Left lung (tissue), 10 donors: Measurements from ENCODE around the gene HECTD4. TPM values are rescaled to one million over a fixed set of nuclear protein-coding genes. Genes with fewer than 3 reads are reported as not detected.
"Not testable (repeated sequence)": the region's sequence is repeated elsewhere in the genome, so short reads cannot be mapped to it uniquely, and the experiment has no call there.

Experiments used
- ATAC-seq: fragments of 200-7000 bp; cut with Tn5 transposase; one replicate; pipeline ENCODE4 v1.9.1; 2020; ENCODE audit warnings: moderate library complexity
- DNase-seq, 4 donors: peaks; one replicate each; pipeline ENCODE4 v3.0.0-alpha.2; 2013 to 2020
- H3K27ac ChIP-seq, 2 donors: fragments of 200-600 bp; sonication (generic) in 1 of 2; one replicate each; pipeline versions ENCODE4 v1.5.0 to v1.8.0; 2020 to 2021
- H3K27me3 ChIP-seq, 2 donors: fragments of 200-600 bp; sonication (generic) in 1 of 2; one replicate each; pipeline versions ENCODE4 v1.5.0 to v1.8.0; 2020 to 2021
- H3K36me3 ChIP-seq, 2 donors: fragments of 200-600 bp; sonication (generic) in 1 of 2; one replicate each; pipeline versions ENCODE4 v1.5.0 to v1.8.0; 2020 to 2021
- H3K4me1 ChIP-seq, 2 donors: fragments of 200-600 bp; one replicate each; pipeline ENCODE4 v1.8.0; 2021
- H3K4me3 ChIP-seq, 2 donors: fragments of 200-600 bp; sonication (generic) in 1 of 2; one replicate each; pipeline versions ENCODE4 v1.5.0 to v1.8.0; 2020 to 2021; ENCODE audit warnings: mild to moderate bottlenecking in 1 of 2
- H3K9me3 ChIP-seq, 2 donors: fragments of 200-600 bp; sonication (generic) in 1 of 2; one replicate each; pipeline versions ENCODE4 v1.5.0 to v1.8.0; 2020 to 2021
- CTCF ChIP-seq, 2 donors: fragments of 200-600 bp; sonication (generic) in 1 of 2; IDR thresholded peaks; one replicate each; pipeline versions ENCODE4 v1.5.0 to v1.8.0; 2021; ENCODE audit warnings: antibody characterized with exemption in 2 of 2
- intact Hi-C, 2 donors: fragments of 100-400 bp; cut with DNase I; formaldehyde crosslinking; loops; one replicate each; pipeline versions ENCODE4 v1.11.2 to v1.14.2; 2022
- polyA plus RNA-seq, 6 donors: library from polyadenylated mRNA; unstranded; fragments of 120-200 nt; gene quantifications; one replicate each; pipeline ENCODE4 v1.2.1, GENCODE V29; 2013; ENCODE audit not compliant: insufficient read length in 6 of 6
- total RNA-seq, 2 donors: library from RNA; stranded (reverse); fragmentation: NEBNext Ultra II Directional; extraction: Animal tissue kit (Norgen Biotek cat#: 25700); gene quantifications; one replicate each; pipeline ENCODE4 v1.2.1, GENCODE V29; 2021
- donor health status: DM: no; HTN: yes; CAD: no.
- donor health status: DM: no; HTN: no; CAD: no.

HECTD4 gene
- total and polyA plus RNA-seq, 8 donors: 41.3 to 78.6 (median 64.9) TPM

- no peak for TF ChIP-seq CTCF (IDR thresholded peaks at IDR 0.05)
- DNase-seq (no peak), ATAC-seq (no peak)
- Histone ChIP-seq H3K4me3 (no peak overlapping the region), H3K9me3 (no peaks in the 10 kb centered on the region), H3K36me3 (no peaks in the 10 kb centered on the region), H3K27ac (no peak overlapping the region), H3K27me3 (no peaks in the 10 kb centered on the region), H3K4me1 (peaks cover 0 to 7% of the 10 kb centered on the region in 2 donors)
- intact Hi-C loops: no loop called here
These were observed 28.8 kb downstream of the HECTD4 start for GRCh38 chr12:112353393-112353792.

GRCh38 chr12:112352921-112353320 lies 29.3 kb downstream of the HECTD4 start:
- H3K27me3 ChIP-seq: no peaks in the 10 kb centered on the region
- TF ChIP-seq CTCF (IDR thresholded peaks at IDR 0.05): no peak
- no peak for ATAC-seq
- intact Hi-C loops: no loop called here
- H3K27ac ChIP-seq: no peak overlapping the region
- DNase-seq: no peak
- H3K36me3 ChIP-seq: no peaks in the 10 kb centered on the region
- peaks cover 0 to 7% of the 10 kb centered on the region in 2 donors for H3K4me1 ChIP-seq
- H3K9me3 ChIP-seq: no peaks in the 10 kb centered on the region
- H3K4me3 ChIP-seq: no peak overlapping the region

GRCh38 chr12:112350593-112351592 lies 31.3 kb downstream of the HECTD4 start:
- intact Hi-C loops: no loop called here
- H3K27me3 ChIP-seq: no peaks in the 10 kb centered on the region
- H3K4me3 ChIP-seq: no peak overlapping the region
- H3K9me3 ChIP-seq: no peaks in the 10 kb centered on the region
- DNase-seq: no peak
- ATAC-seq: no peak
- no peaks in the 10 kb centered on the region for H3K36me3 ChIP-seq
- TF ChIP-seq CTCF (IDR thresholded peaks at IDR 0.05): no peak
- peaks cover 0 to 7% of the 10 kb centered on the region in 2 donors for H3K4me1 ChIP-seq
- H3K27ac ChIP-seq: no peak overlapping the region

DNA sequence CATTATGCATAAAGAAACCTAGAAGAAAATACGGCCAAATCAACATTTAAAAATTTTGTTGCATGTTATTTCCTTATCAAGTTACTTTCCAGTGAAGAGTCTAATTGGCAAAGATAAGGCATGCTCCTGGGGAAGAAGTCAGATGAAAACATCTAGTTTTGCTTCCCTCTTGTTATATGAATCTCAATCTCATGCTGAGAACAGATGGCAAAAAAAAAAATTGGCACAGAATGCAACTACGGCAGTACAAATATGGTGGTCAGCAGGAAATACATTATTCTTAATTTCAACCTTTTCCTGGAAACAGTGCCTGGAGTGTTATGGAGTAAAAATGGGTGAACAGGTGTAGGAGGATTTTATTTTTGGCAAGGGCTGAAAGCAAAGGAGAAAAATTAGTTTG lies 32.8 kb downstream of the HECTD4 start:
- H3K4me3 ChIP-seq: no peak overlapping the region
- TF ChIP-seq CTCF (IDR thresholded peaks at IDR 0.05): no peak
- no peaks in the 10 kb centered on the region for H3K36me3 ChIP-seq
- intact Hi-C loops: no loop called here
- no peaks in the 10 kb centered on the region for H3K9me3 ChIP-seq
- no peak overlapping the region for H3K27ac ChIP-seq
- no peak for ATAC-seq
- H3K27me3 ChIP-seq: no peaks in the 10 kb centered on the region
- no peak for DNase-seq
- peaks cover 0 to 7% of the 10 kb centered on the region in 2 donors for H3K4me1 ChIP-seq

DNA sequence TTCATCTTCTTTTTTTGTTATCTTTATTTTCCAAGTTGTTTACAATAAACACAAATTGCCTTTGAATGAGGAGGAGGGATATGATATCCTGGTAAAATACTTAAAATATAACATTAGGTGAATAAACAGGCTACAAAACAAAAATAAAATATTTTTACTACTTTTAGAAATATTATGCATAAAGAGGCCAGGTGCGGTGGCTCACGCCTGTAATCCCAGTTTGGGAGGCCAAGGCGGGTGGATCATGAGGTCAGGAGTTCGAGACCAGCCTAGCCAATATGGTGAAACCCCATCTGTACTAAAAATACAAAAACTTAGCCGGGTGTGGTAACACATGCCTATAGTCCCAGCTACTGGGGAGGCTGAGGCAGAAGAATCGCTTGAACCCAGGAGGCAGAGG lies 33.3 kb downstream of the HECTD4 start:
- intact Hi-C loops, H3K36me3 ChIP-seq, H3K4me3 ChIP-seq, H3K4me1 ChIP-seq, H3K9me3 ChIP-seq, H3K27ac ChIP-seq, DNase-seq, ATAC-seq, H3K27me3 ChIP-seq: not testable (repeated sequence)
